GM21367 (cell line): ENCODE measurements around the gene AKAP13.

Experiments
- ATAC-seq: cut with Tn5 transposase; IDR thresholded peaks from one replicate; pipeline ENCODE4 v1.9.1; 2021; ENCODE audit not compliant: unreplicated experiment

Gene AKAP13

DNA sequence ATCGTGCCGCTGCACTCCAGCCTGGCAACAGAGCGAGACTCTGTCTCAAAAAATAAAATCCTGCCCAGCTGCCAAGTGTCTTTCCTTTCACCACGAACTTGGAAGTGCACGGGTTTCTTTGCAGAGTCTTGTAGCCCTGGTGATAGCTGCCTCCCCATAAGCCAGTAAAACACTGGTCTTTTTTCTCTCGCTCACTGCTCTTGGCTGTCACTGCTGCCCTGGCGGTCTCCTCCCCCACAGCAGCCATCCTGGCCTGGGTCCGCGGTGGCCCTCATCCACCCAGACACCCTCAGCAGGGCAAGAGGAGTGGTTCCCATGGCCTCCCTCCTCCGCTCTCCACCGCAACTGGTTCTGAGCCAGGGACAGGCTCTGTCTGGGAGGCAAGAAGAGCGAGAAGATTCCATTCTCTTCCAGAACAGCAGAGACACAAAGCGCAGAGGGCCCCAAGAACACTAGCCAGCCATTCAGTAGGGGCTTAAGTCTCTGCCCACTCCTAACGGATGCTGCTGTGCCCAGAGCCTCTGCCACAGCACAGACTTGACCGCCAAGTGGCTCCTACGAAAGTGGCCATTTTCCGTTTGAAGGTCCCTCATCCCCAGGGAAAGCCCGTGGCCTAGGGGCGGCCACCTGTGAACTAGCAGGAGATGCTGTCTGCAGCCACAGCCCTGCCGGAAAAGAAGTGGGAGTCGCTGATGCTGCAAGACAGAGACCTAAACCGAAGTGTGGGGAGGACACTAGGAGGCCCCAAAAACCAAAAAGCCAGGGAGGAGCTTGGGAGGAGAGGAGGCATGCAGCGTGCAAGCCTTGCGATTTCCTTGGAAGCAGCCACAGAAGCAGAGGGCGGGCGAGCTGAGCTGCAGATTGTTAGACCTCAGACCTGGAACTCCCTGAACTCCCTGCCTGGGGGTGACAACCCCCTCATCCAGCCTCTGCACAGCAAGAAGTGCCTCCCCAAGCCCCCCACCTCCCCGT lies 370.2 kb downstream of the AKAP13 start:
- no peak for ATAC-seq

- no peak for ATAC-seq
These were observed 371.1 kb downstream of the AKAP13 start for GRCh38 chr15:85751291-85752123.

GRCh38 chr15:85752124-85752475 lies 371.7 kb downstream of the AKAP13 start:
- no peak for ATAC-seq

GRCh38 chr15:85752491-85752961 lies 372.1 kb downstream of the AKAP13 start:
- no peak for ATAC-seq

GRCh38 chr15:85753261-85753660 lies 372.9 kb downstream of the AKAP13 start:
- no peak for ATAC-seq

- no peak for ATAC-seq
These were observed 373.5 kb downstream of the AKAP13 start for GRCh38 chr15:85753791-85754452.

DNA sequence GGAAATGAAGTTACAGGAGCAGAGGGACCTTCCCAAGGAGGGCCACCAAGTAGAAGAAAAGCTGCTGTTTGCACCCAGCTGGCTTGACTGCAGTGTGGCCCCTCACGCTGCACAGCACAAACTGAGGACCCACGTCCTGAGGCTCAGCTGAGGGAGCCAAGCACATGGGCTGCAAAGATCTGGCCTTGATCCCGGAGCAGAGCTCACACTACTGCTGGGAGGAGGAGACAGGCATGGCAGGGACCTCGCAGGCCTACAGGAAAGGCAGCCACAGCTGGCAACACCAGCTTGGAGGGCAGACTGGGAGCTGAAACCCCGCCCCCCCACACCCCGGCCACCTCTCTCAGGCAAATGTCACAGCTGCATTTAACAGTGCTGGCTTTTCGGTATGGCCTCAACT lies 374.6 kb downstream of the AKAP13 start:
- ATAC-seq: no peak

- no peak for ATAC-seq
These were observed 375.1 kb downstream of the AKAP13 start for GRCh38 chr15:85755471-85755870.

- ATAC-seq: no peak
These were observed 375.5 kb downstream of the AKAP13 start for GRCh38 chr15:85755942-85756341.

DNA sequence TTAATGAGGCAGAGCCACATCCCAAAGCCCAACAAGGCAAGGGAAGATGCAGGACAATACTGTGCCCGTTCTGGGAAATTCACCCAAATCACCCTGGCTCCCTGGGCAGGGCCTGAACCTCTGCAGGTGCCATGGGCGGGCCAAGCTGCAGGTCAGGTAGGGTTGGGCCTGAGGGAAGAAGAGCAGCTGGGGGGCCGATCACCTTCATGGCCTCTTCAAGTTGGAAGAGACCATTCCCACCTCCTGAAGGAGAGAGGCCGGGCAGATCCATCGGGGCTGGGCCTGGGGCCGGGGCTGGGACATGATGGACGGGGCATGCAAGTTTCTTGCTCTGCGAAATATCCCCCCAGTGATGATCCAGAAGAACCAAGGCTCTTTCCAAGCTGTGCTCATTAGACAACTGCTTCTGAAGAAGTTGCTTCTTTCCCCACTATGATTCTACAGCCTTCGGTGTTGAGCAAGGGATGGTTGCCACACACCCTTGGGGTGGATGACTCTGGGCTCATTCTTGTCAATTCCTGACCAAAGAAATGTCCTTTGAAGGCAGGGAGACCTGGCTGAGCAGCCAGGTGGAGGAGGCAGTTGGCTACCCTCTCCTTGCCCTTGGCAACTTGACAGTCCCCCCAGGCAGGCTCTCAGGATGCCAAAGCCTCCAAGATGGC lies 376.1 kb downstream of the AKAP13 start:
- no peak for ATAC-seq

DNA sequence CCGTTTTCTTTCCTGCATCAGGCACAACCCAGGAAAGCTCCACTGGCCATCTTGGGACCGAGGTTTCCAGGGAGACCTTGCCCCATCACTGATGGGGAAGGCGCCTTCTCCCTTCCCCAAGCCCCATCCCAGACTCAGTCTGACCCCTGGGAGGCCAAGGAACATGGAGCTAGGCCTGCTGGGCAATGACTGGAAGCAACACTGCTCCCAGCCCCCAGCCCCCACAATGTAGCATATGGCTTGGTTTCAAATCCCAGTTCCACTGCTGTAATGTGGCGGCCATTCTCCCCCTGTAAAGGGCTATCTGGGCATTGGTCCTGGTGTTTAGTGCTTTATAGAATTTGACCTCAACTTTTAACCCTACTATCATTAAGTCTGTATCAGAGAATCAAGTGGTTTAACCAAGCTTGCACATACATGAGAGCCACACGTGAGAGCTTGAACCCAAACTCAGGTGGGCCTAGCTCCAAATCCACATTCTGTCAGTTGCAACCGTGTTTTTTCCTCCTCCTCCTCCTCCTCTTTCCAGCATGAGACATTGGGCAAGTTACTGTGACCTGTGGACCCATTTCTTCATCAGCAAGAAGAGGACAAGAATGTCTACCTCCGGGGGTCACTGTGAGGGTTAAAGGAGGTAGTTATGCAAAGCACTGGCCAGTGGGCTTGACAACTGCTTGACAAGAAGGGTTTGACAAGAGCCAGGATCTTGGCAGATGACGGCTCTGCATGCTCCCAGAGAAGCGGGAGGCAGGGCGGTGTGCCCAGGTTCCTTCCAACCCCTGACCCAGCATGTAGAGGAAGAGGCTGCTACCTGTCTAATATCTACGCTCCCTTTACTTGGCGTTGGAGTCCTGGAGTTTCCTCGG lies 376.9 kb downstream of the AKAP13 start:
- ATAC-seq: no peak

DNA sequence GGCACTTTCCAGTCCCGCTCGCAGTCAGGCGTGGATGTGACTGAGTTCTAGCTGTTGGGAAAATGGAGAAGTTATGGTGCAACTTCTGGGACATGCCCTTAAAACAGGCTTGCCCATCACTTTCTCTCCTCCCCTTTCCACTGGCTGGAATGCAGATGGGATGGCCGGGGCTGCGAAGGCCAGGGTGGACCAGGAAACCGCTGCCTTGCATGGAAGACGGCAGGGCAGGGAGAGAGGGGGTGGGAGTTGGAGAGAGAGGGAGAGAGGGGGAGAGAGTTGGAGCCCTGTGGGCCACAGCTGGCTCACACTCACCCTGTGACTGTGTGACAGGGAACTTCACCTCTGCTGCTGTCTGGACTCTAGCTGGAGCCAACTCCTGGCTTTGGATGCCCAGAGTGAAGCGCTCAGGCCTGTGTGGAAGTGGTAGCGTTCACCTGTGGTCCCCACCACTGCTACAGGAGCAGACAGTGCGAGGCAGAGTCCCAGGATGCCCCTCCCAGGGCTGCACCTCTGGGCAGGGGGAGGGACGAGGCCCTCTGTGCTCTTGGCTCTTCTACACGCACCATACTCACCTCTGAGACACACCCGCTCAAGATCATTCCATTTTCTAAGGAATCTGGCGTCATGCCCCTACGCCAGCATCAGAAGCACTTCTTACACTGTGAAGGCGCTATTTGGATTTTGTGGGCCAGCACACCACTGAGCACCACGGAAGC lies 377.7 kb downstream of the AKAP13 start:
- no peak for ATAC-seq

GRCh38 chr15:85758655-85758978 lies 378.2 kb downstream of the AKAP13 start:
- no peak for ATAC-seq

DNA sequence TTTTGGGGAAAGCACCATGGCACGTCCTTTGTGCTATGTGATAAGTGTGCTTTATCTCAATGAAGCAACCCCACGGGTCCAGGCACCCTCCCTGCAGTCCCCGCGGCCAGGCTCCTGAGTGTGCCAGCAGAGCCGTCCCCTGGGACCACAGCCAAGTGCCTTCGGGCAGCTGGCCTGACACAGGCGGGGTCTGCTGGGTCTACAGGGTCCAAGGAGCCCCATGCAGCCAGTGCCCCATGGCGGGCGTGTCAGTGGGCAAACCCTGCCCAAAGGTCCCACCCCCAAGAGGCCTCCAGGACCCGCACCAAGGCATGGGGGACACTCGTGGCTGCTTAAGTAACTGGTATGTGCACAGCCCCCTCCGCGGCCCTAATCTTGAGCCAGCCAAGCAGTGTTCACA lies 379.0 kb downstream of the AKAP13 start:
- no peak for ATAC-seq

- ATAC-seq: no peak
These were observed 379.6 kb downstream of the AKAP13 start for GRCh38 chr15:85760049-85760448.

GRCh38 chr15:85760531-85761371 lies 380.3 kb downstream of the AKAP13 start:
- ATAC-seq: no peak

DNA sequence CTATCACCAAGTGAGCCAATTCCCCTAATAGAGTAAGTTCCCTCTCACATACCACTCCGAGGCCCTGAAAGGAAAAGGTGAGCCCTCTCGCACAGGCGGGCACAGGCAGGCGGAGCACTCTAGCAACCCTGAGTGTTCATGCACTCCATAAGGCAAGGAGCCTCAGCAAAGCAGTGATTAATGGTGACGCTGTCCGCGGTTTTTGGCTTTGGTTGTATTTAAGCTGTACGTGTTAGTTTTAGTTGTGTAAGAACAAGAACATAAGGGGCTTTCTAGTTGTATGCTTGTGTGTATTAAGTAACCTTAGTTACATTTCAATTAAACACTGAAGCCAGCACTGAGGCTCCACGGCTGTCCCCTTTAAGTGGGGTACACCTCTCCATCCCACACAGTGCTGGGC lies 381.2 kb downstream of the AKAP13 start:
- ATAC-seq: no peak

GRCh38 chr15:85762039-85762755 lies 381.8 kb downstream of the AKAP13 start:
- no peak for ATAC-seq
